ENCODE measurements around the gene ADIPOQ. TPM values are rescaled to one million over a fixed set of nuclear protein-coding genes. Genes with fewer than 3 reads are reported as not detected.

ADIPOQ gene
- total and polyA plus RNA-seq, 12 donors, result 0.39 to 47.0 (median 6.8) TPM; not detected in 1

- Histone ChIP-seq H3K4me1 (peaks cover 0 to 9% (median 3%) of the 10 kb centered on the region in 9 donors), H3K27me3 (no peaks in the 10 kb centered on the region), H3K4me3 (no peak overlapping the region), H3K27ac (peak overlapping the region in 1 of 10 donors; percentile 22), H3K36me3 (no peaks in the 10 kb centered on the region), H3K9me3 (no peaks in the 10 kb centered on the region)
- TF ChIP-seq CTCF (IDR thresholded peaks at IDR 0.05), result no peak
- ATAC-seq (no peak), DNase-seq (no peak)
- 90 to 92% methylated on average over 4 of the region's 4 CpGs for WGBS, 2 donors
- intact Hi-C loops (cut with DNase I), result no loop called here
Measured at GRCh38 chr3:186896006-186896405, 53.5 kb downstream of the ADIPOQ start.

GRCh38 chr3:186896875-186897274, 54.4 kb downstream of the ADIPOQ start:
- H3K4me3 ChIP-seq, result no peak overlapping the region
- no peak for TF ChIP-seq CTCF (IDR thresholded peaks at IDR 0.05)
- peaks cover 0 to 14% (median 6%) of the 10 kb centered on the region in 9 donors for H3K4me1 ChIP-seq
- no peaks in the 10 kb centered on the region for H3K9me3 ChIP-seq
- H3K27me3 ChIP-seq, result no peaks in the 10 kb centered on the region
- no peaks in the 10 kb centered on the region for H3K36me3 ChIP-seq
- DNase-seq, result no peak
- 71% methylated on average over 4 of the region's 4 CpGs for WGBS, 2 donors
- intact Hi-C loops (cut with DNase I), result no loop called here
- ATAC-seq, result no peak
- no peak overlapping the region for H3K27ac ChIP-seq

- DNase-seq (no peak), ATAC-seq (peak in 6 of 8 donors; percentile 58 to 77 (median 68))
- 72 to 76% methylated on average over 1 of the region's 1 CpG for WGBS, 2 donors
- no peaks in the 10 kb centered on the region for H3K36me3 ChIP-seq
- H3K27me3 ChIP-seq, result no peaks in the 10 kb centered on the region
- peaks cover 0 to 15% (median 0%) of the 10 kb centered on the region in 11 donors for H3K9me3 ChIP-seq
- H3K4me1 ChIP-seq, result peaks cover 0 to 15% (median 4%) of the 10 kb centered on the region in 9 donors
- peak overlapping the region in 2 of 10 donors; percentile 41 to 45 for H3K27ac ChIP-seq
- H3K4me3 ChIP-seq, result no peak overlapping the region
- intact Hi-C loops (cut with DNase I), result no loop called here
- TF ChIP-seq CTCF (IDR thresholded peaks at IDR 0.05), result no peak
Measured at GRCh38 chr3:186901135-186901734, 58.7 kb downstream of the ADIPOQ start.

GRCh38 chr3:186902154-186902553, 59.6 kb downstream of the ADIPOQ start:
- no peak for TF ChIP-seq CTCF (IDR thresholded peaks at IDR 0.05)
- Histone ChIP-seq H3K4me3 (no peak overlapping the region), H3K36me3 (no peaks in the 10 kb centered on the region), H3K4me1 (peaks cover 0 to 15% (median 4%) of the 10 kb centered on the region in 9 donors), H3K27ac (peak overlapping the region in 1 of 10 donors; percentile 41), H3K27me3 (no peaks in the 10 kb centered on the region), H3K9me3 (peaks cover 0 to 15% (median 0%) of the 10 kb centered on the region in 11 donors)
- intact Hi-C loops (cut with DNase I), result no loop called here
- DNase-seq (no peak), ATAC-seq (no peak)
- 76 to 81% methylated on average over 3 of the region's 3 CpGs for WGBS, 2 donors

Measured in heart right ventricle (tissue), 16 donors.